A549 (cell line): Measurements from ENCODE around the gene EP400. TPM values are rescaled to one million over a fixed set of nuclear protein-coding genes. Genes with fewer than 3 reads are reported as not detected.

ENCODE experiments used
- ATAC-seq, 2 experiments: fragments of 200-7000 bp in 1 of 2; fragments of >200 bp in 1 of 2; cut with Nextera tagmentation in 1 of 2; cut with Tn5 transposase in 1 of 2; 3 replicates each; pipeline versions ENCODE4 v1.8.0 to v1.9.1; 2018 to 2020; ENCODE audit warnings: mild to moderate bottlenecking in 1 of 2, moderate library complexity in 1 of 2
- CTCF ChIA-PET: fragments of 300-600 bp; sonication (Branson Sonifier 250); formaldehyde crosslinking; extraction: SDS; loops from one replicate; lab custom pipeline; 2021; ENCODE audit warnings: antibody characterized with exemption, inconsistent platforms; lab: Yijun Ruan, JAX
- POLR2A ChIA-PET: fragments of 350-600 bp; formaldehyde crosslinking; extraction: SDS; loops from one replicate; lab custom pipeline; 2021; ENCODE audit warnings: antibody characterized with exemption, inconsistent platforms; lab: Yijun Ruan, JAX
- DNase-seq, 2 experiments: peaks; one replicate each; pipeline versions ENCODE4 v3.0.0 to v3.0.0-alpha.2; 2011 to 2016; ENCODE audit warnings: low read depth in 1 of 2, low spot score in 1 of 2
- FAIRE-seq: peaks from 2 replicates; lab custom pipeline; 2011; peaks lifted over from hg19 to GRCh38; lab: Jason Lieb, UNC
- H3K27ac ChIP-seq, 2 experiments: fragments of >200 bp; sonication (Bioruptor Twin); formaldehyde crosslinking; 3 replicates each; pipeline ENCODE4 v1.5.1; 2016 to 2017
- H3K4me1 ChIP-seq: fragments of >200 bp; sonication (Bioruptor Twin); formaldehyde crosslinking; 3 replicates; pipeline ENCODE4 v1.6.1; 2016
- H3K4me2 ChIP-seq: fragments of >200 bp; sonication (Bioruptor Twin); formaldehyde crosslinking; 3 replicates; pipeline ENCODE4 v1.6.1; 2016
- H3K4me3 ChIP-seq: fragments of >200 bp; sonication (Bioruptor Twin); formaldehyde crosslinking; 3 replicates; pipeline ENCODE4 v1.5.1; 2016
- H3K9me3 ChIP-seq: fragments of >200 bp; sonication (Bioruptor Twin); formaldehyde crosslinking; 3 replicates; pipeline ENCODE4 v1.6.1; 2016
- CBX8 ChIP-seq: fragments of 200-600 bp; sonication (generic); IDR thresholded peaks from 2 replicates; pipeline ENCODE4 v1.6.1; 2016
- EHF ChIP-seq: fragments of 250-450 bp; sonication (Bioruptor Pico); IDR thresholded peaks from 2 replicates; pipeline ENCODE4 v1.5.0; 2020; ENCODE audit warnings: mild to moderate bottlenecking
- FOSB ChIP-seq: fragments of 250-450 bp; sonication (Bioruptor Pico); IDR thresholded peaks from 2 replicates; pipeline ENCODE4 v1.5.0; 2020; ENCODE audit warnings: mild to moderate bottlenecking, moderate library complexity
- HOXB5 ChIP-seq: fragments of 250-450 bp; sonication (Bioruptor Pico); IDR thresholded peaks from 2 replicates; pipeline ENCODE4 v1.5.0; 2020; ENCODE audit warnings: mild to moderate bottlenecking, moderate library complexity
- JUN ChIP-seq, 2 experiments: fragments of >200 bp; sonication (Bioruptor Twin); formaldehyde crosslinking; IDR thresholded peaks; 2 replicates in 1 of 2; 3 replicates in 1 of 2; pipeline ENCODE4 v1.6.1; 2016 to 2017
- KDM5A ChIP-seq: fragments of 200-600 bp; sonication (generic); IDR thresholded peaks from 2 replicates; pipeline ENCODE4 v1.6.1; 2016; ENCODE audit warnings: antibody characterized with exemption, mild to moderate bottlenecking
- NFE2L2 ChIP-seq: fragments of 150-350 bp; conservative IDR thresholded peaks from 2 replicates; pipeline ENCODE4 v1.6.1; 2014; ENCODE audit warnings: low read length
- PBX3 ChIP-seq: IDR thresholded peaks from 2 replicates; pipeline ENCODE4 v1.6.1; 2012
- POLR2A ChIP-seq: IDR thresholded peaks from 2 replicates; pipeline ENCODE4 v1.6.1; 2012; ENCODE audit warnings: mild to moderate bottlenecking, low read length
- POLR2AphosphoS2 ChIP-seq: conservative IDR thresholded peaks from 2 replicates; pipeline ENCODE4 v1.6.1; 2012; ENCODE audit warnings: low read length, improper control_type of control experiment, inconsistent platforms
- RAD21 ChIP-seq, 2 experiments: fragments of >200 bp in 1 of 2; sonication (Bioruptor Twin) in 1 of 2; formaldehyde crosslinking in 1 of 2; IDR thresholded peaks in 1 of 2; conservative IDR thresholded peaks in 1 of 2; 2 replicates in 1 of 2; 3 replicates in 1 of 2; pipeline ENCODE4 v1.6.1; 2012 to 2018; ENCODE audit warnings: inconsistent platforms in 1 of 2
- REST ChIP-seq: fragments of 200-600 bp; sonication (generic); IDR thresholded peaks from 2 replicates; pipeline ENCODE4 v1.6.1; 2016; ENCODE audit warnings: antibody characterized with exemption, mild to moderate bottlenecking, moderate library complexity
- ZC3H11A ChIP-seq: fragments of 450-650 bp; IDR thresholded peaks from 2 replicates; pipeline ENCODE4 v1.6.1; 2014; ENCODE audit warnings: antibody characterized with exemption, mild to moderate bottlenecking
- ZNF302 ChIP-seq: fragments of 250-450 bp; sonication (Bioruptor Pico); IDR thresholded peaks from 2 replicates; pipeline ENCODE4 v1.9.0; 2021; ENCODE audit warnings: inconsistent platforms, mild to moderate bottlenecking, moderate library complexity
- WGBS: methylation state at CpG from one replicate; pipeline ENCODE4 v1.1.6; 2017; ENCODE audit errors: missing lambda C conversion rate; 5-methylcytosine and 5-hydroxymethylcytosine counted together
- polyA plus RNA-seq, 4 experiments: library from polyadenylated mRNA; depleted of rRNA in 3 of 4; stranded (reverse); fragments of >200 nt; fragmentation: RNase III in 1 of 4; extraction: RNeasy Plus Mini Kit Qiagen cat#74134 plus additional on column Dnase treatment in 1 of 4; gene quantifications; 2 replicates in 3 of 4; 3 replicates in 1 of 4; pipeline ENCODE4 v1.2.3, GENCODE V29; 2011 to 2017
- TF ChIP-seq, protein P1 (sequence below): fragments of 250-450 bp; sonication (Bioruptor Pico); IDR thresholded peaks from 2 replicates; pipeline ENCODE4 v1.5.0; 2020; ENCODE audit warnings: low read depth, mild to moderate bottlenecking, moderate library complexity

The EP400 gene
- polyA plus RNA-seq, 2 of the 4 experiments (the other 2 are of a cell fraction), result 9.7 to 15.2 TPM

DNA sequence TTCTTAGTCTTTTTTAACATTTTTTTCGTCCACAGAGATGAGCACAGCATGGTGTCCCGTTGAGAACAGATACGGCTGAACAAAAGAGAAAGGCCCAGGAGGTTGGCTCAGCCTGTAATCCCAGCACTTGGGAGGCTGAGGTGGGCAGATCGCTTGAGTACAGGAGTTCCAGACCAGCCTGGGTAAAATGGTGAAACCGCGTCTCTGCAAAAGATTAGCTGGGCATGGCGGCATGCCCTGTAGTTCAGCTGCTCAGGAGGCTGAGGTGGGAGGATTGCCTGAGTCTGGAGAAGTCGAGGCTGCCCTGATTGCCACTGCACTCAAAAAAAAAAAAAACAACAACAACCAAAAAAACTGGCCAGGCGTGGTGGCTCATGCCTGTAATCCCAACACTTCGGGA is 5.9 kb upstream of the EP400 start:
- no peak overlapping the region for H3K4me2 ChIP-seq
- CTCF ChIA-PET, result interaction anchor here (0.8 to 3.3 kb wide), 3 partner anchors 9 to 93 kb away, joined by 3 to 15 read pairs (median 4); partner anchors contain the start of gene PUS1
- H3K27ac ChIP-seq, result no peak overlapping the region
- no peak for TF ChIP-seq KDM5A
- no peak for TF ChIP-seq PBX3
- TF ChIP-seq ZNF302 (CRISPR knock-in tag), result no peak
- no peak for TF ChIP-seq CBX8
- no peak for TF ChIP-seq REST
- TF ChIP-seq POLR2AphosphoS2, result no peak
- no peak for TF ChIP-seq ZC3H11A
- H3K9me3 ChIP-seq, result no peaks in the 10 kb centered on the region
- ATAC-seq (no peak), FAIRE-seq (no peak), DNase-seq (no peak)
- no peak overlapping the region for H3K4me3 ChIP-seq
- POLR2A ChIA-PET, result no interaction called here
- no peaks in the 10 kb centered on the region for H3K4me1 ChIP-seq
- 97% methylated on average over 10 of the region's 10 CpGs for WGBS

- CTCF ChIA-PET, result interaction anchor here (0.7 to 3.3 kb wide), 3 partner anchors 16 to 786 kb away, joined by 3 to 15 read pairs (median 3); partner anchors contain the start of gene PUS1
- ATAC-seq (no peak), FAIRE-seq (no peak)
Measured at GRCh38 chr12:131944601-131945251, 5.0 kb upstream of the EP400 start.

DNA sequence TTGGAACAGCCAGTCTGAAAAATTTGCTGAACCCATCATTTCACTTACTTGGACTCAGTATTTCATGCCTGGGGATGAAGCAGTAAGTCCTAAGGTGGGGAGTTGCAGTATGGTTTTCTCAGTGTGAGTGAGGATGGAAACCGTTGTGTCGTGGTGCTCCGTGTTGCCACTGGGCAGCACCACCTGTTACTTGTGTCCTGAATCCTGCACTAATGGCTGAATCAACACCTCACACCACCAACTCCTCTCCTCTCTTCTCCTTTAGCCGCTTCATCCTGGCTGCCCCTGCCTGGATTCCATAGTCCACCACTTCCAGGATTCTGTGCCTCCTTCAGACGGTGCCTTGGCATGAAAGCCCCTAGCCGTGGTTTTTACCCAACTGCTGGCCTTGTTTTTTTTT is 3.0 kb upstream of the EP400 start:
- 90% methylated on average over 6 of the region's 6 CpGs for WGBS
- no peak overlapping the region for H3K4me2 ChIP-seq
- ChIA-PET POLR2A (interaction anchor here (1.6 kb wide), 1 partner anchor 17 kb away, joined by 6 read pairs; no protein-coding TSS in a partner anchor), CTCF (interaction anchor here (3.3 kb wide), 1 partner anchor 96 kb away, joined by 15 read pairs; no protein-coding TSS in a partner anchor)
- TF ChIP-seq NFE2L2, result no peak
- ATAC-seq (no peak), DNase-seq (no peak), FAIRE-seq (no peak)
- H3K9me3 ChIP-seq, result no peaks in the 10 kb centered on the region
- no peak overlapping the region for H3K27ac ChIP-seq
- H3K4me1 ChIP-seq, result peaks cover 7% of the 10 kb centered on the region
- no peak overlapping the region for H3K4me3 ChIP-seq

More at GRCh38 chr12:131944601-131945251, 5.0 kb upstream of the EP400 start:
- H3K27ac ChIP-seq, result no peak overlapping the region
- H3K9me3 ChIP-seq, result no peaks in the 10 kb centered on the region
- TF ChIP-seq, protein P1, sequence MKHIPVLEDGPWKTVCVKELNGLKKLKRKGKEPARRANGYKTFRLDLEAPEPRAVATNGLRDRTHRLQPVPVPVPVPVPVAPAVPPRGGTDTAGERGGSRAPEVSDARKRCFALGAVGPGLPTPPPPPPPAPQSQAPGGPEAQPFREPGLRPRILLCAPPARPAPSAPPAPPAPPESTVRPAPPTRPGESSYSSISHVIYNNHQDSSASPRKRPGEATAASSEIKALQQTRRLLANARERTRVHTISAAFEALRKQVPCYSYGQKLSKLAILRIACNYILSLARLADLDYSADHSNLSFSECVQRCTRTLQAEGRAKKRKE (CRISPR knock-in tag), result no peak
- TF ChIP-seq HOXB5 (CRISPR knock-in tag) (no peak), RAD21 (conservative IDR thresholded peaks at IDR 0.05 in 1 of 2, IDR thresholded peaks at IDR 0.05 in 1 of 2) (no peak), FOSB (CRISPR knock-in tag) (peak; percentile 28; the same call in 1 of the 2 replicates), POLR2AphosphoS2 (peak; percentile 71; the same call in 1 of the 2 replicates), POLR2A (peak; percentile 13; the same call in 1 of the 2 replicates), EHF (CRISPR knock-in tag) (no peak), JUN (IDR thresholded peaks at IDR 0.05) (peak in 1 of 2 experiments; percentile 54; a peak in 1 of 5 replicates)
- POLR2A ChIA-PET, result interaction anchor here (0.5 to 1.0 kb wide), 2 partner anchors 84 to 91 kb away, joined by 4 to 8 read pairs; no protein-coding TSS in a partner anchor
- H3K4me2 ChIP-seq, result no peak overlapping the region
- no peak for DNase-seq
- 96% methylated on average over 29 of the region's 35 CpGs for WGBS
- H3K4me3 ChIP-seq, result no peak overlapping the region
- no peaks in the 10 kb centered on the region for H3K4me1 ChIP-seq
